Measurements from ENCODE around the gene VARS2.

GRCh38 chr6:30896541-30896940, 17.5 kb upstream of the VARS2 start:
- TF ChIP-seq RAD21 (IDR thresholded peaks at IDR 0.05; ENCODE audit: low read depth), result no peak
- TF ChIP-seq TCF12 (IDR thresholded peaks at IDR 0.05; ENCODE audit: low read depth), result no peak
- no peak for TF ChIP-seq FOXM1 (IDR thresholded peaks at IDR 0.05; ENCODE audit: borderline replicate concordance, low read depth)
- no peak for TF ChIP-seq EP300 (IDR thresholded peaks at IDR 0.05; ENCODE audit: borderline replicate concordance)
- TF ChIP-seq YY1 (IDR thresholded peaks at IDR 0.05; ENCODE audit: low read depth), result no peak
- no peak for TF ChIP-seq TAF1 (IDR thresholded peaks at IDR 0.05; ENCODE audit: low read depth)

Measured in Ishikawa (cell line).